Activated T-cell treated with anti-CD3 and anti-CD28 coated beads for 24 hours (primary cell): Measurements from ENCODE around the gene ASCC3.

Experiments
- DNase-seq: peaks from one replicate; pipeline ENCODE4 v3.0.0-alpha.2; 2020; ENCODE audit warnings: low read depth

Gene ASCC3

DNA sequence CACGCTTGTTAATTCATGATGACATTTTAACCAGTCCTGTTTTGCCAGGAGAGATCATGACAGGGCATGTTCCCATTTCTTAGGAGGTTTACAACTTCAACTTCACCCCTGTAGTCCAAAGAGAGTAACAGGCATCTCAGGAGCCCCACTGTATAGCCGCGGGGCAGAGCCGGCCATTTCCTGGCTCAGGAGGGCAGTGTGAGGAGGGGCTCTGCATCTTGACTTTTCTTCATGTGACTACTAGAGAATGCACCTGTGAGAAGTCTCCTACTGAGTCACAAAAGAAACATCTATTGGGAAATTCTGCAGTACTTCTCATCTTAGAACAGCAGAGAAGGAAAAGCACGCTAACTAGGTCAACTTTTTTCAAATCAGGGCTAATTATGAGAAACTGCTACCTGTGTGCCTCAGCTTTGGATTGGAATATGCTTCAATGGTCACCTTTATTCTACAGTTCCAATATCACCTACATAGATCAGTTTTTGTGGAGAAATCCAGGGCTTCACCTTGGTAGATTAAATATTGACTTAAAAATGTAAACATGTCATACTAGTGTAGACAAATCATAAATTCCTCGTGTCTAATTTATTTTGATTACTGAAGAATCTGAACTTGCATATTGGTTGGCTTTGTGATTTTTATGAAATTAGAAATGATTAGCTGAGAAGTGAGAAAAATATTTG, 387.8 kb downstream of the ASCC3 start:
- no peak for DNase-seq

DNA sequence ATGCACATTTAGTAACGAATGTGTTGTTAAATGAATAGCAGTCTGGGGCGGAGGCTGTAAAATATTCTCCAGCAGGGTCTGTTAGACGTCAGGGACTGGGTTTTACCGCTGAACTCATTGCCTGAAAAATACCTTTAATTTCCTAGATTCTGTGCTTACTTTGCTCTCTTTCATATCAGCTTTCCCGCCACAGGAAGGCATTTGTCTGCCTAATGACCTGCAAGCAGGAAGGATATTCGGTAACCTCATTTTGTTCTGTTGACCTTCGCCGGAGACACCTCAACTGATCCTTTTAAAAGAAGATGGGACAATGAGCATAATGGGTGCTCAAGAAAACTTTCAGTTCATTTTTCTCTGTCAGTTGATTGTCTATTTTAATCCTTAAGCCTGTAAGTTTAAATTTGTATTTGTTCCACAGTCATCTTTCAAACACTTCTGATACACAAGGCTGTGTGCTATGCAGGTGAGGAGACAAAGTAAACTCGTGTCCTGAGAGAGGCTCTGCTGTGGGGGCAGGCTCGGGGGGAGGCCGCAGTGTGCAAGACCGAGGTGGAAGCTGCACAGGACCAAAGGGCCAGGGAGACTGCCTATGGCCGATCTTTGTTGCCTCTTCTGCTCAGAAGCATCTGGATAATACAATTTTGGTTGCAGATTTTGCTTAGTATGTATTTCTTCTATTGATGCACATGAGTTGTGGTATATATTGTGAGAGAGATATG, 389.0 kb downstream of the ASCC3 start:
- no peak for DNase-seq

DNA sequence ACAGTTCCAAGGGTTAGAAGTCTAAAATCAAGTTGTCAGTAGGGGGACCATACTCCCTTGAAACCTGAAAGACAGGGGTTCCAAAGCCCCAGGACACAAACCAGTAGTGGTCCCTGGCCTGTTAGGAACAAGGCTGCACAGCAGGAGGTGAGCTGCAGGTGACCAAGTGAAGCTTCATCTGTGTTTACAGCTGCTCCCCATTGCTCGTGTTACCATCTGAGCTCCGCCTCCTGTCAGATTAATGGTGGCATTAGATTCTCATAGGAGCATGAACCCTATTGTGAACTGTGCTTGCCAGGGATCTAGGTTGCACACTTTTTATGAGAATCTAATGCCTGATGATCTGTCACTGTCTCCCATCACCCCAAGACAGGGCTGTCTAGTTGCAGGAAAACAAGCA, 391.1 kb downstream of the ASCC3 start:
- no peak for DNase-seq

DNA sequence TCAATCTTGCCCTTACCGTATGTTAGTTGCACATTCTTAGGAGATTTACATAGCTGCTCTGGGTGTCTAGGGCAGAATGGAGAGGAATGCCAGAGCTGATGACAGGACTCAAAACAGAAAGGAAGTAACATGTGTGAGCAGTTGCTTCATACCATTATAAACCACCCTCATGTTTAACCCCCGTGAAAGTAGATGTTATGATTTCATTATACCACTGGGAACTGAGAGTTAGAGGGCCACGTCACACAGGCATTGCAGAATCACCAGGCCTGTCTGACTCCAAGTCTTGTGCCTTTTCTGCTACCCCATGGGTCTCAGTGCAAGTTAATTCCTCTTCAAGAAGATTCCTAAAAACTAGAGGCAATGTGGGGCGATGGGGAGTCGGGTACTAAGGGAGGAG, 392.9 kb downstream of the ASCC3 start:
- DNase-seq: no peak

DNA sequence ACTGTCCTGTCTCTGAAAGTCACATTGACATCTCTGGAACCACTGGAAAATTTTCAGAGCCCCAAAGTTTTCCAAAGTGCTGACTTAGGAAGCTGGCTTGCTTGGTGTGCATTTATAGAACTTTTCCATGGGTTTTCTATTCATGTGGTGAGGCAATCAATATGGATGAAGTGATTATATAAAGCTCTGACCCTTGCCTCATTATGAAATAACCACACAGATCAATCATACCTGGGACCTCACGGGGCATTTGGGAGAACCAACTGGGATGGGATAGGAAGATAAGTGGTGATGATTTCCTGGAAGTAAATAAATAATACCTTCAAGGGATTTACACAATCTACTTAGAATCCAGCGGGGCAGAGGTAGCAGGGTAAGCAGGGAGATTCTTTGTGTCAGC, 393.5 kb downstream of the ASCC3 start:
- DNase-seq: no peak

DNA sequence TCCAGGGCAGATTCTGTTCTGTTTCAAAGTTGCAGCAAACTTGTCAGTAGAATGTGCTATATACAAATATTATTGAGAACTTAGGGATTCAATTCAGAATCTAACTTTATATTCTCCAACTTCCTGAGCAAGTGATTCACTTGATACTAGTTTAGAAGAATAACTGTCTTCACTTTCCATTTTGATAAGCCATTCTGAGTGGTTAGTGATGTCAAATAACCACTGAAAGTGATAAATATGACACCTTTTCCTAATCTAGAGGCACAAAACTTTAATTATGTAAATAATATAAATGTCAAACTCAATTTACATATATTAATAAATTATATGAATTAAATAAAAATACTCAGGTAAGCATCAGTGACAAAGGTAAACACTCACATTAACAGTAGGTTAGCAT, 395.9 kb downstream of the ASCC3 start:
- no peak for DNase-seq

DNA sequence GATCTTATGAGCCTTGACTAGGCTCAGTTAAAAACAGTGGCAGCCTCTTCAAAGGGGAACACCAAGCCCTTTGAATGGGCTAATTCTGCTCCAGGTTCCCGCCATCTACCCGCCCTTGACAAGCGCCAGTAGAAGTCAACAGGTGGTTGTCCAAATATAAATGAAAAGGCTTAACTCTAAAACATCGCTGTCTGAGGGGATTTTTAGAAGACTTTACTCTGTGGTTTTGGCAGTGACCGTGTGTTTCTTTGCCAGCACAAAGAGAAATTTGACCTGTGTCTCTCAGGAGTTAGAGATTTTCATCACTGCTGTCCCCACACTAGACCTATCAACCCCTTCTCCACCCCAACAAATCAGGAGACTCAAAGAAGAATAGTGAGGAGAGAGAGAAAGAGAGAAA, 396.7 kb downstream of the ASCC3 start:
- DNase-seq: no peak

DNA sequence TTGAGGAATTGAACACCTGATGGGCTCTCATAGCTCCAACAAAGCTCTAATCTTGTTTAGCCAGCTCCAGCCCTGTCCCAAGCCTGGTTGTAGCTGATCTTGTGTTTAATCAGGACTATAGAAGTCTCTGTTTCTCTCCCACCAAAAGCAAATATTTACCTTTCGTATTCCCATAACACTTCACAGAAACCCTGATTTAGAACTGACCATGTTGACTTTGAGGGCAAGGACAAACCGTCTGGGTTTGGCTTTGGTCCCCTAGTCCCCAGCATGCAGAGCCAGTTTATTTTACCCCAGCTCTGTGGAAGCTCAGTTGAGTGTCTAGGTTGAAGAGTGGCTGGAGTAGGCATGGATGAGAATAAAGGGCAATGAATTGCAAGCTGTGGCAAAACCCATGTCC, 398.4 kb downstream of the ASCC3 start:
- DNase-seq: no peak

DNA sequence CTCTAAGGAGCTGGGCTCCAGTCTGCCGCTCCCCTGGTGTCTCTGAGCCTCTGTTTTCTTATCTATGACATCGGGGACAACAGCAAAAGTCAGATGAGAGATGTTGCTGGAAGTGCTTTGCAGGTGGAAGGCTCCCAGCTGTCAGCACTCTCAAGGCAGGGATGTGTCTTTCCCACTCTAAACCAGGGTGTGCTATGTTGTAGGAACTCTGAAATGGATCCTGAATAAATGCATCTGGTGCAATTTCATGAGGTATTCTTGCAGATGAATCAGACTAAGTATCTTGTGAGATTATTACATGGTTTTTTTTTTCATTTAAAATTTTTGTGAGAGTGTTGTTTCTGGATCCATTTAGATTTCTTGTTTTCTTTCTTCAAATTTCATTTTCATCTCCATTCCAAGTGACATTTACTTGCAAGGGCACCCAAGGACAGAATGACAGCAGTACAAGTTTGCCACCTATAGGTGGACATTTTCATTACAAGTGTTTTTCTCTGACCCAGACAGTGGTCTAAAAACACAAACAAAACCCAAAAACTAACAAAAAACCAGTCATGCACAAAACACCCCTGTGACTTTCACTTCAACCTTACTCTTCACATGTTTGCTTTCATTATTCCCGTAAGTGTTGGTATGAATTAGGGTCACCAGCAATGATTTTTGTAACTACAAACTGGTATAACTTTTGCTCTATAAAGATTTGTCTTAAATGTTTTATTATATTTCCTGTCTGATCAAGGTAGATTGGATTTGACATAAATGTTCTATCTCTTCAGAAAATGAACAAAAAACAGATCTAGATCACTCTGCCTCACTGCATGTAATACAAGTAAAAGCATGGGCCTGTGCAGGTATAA, 401.7 kb downstream of the ASCC3 start:
- DNase-seq: no peak

DNA sequence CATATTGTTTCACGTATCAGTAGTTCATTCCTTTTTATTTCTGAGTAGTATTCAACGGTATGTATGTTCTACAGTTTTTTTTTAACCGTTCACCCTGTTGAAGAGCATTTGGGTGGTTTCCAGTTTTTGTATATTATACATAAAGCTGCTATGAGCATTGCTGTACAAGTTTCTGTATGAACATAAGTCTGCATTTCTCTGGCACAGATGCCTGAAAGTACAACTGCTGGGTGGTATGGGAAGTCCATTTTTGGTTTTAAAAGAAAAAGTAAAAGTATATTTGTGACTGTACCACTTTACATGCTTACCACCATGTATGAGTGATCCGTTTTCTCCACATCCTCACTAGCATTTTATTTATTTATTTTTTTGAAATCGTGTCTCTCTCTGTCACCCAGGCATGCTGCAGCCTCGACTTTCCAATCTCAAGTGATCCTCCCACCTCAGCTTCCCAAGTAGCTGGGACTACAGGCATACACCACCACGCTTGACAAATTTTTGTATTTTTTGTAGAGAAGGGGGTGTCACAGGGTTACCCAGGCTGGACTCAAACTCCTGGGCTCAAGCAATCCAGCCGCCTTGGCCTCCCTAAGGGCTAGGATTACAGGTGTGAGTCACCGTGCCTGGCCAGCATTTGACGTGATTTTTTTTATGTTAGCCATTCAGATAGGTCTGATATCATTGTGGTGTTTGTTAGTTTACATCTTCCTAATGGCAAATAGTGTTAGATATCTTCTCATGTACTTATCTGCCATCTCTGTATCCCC, 405.4 kb downstream of the ASCC3 start:
- DNase-seq: no peak

DNA sequence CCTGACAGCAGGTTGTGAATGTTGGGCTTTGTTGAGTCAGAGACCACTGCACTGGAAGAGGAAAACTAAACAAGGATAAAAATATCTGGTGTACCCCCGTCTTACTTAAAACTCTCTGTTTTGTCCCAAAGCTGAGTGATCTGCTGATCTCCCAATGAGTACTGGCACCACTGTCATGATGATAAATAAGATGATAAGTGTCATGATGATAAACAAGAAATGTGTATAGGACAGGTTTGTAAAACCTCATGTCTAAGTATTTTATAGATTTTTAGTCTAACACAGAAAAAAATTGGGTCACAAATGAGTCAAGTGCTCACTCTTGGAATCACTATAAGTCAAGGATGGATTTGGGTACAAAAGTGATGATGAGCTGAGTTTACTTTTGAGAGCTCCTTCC, 407.9 kb downstream of the ASCC3 start:
- DNase-seq: no peak

DNA sequence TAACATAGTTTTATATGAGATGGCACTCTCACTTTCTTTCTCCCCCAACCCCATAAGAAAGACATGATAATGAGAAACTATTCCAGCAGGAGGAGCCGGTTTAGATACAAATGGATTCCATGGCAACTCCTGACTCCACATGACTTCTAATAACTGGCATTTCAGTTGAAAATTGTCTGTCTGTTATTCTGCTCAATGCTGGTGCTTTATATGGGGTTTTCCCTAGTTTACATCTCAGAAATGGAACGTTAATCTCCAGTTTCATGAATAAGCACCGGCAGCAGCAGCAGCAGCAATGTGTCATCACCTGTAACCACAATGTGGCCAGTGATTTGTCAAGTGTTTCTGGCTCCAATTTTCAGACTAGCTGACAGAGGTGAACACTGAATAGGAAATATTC, 408.5 kb downstream of the ASCC3 start:
- no peak for DNase-seq

DNA sequence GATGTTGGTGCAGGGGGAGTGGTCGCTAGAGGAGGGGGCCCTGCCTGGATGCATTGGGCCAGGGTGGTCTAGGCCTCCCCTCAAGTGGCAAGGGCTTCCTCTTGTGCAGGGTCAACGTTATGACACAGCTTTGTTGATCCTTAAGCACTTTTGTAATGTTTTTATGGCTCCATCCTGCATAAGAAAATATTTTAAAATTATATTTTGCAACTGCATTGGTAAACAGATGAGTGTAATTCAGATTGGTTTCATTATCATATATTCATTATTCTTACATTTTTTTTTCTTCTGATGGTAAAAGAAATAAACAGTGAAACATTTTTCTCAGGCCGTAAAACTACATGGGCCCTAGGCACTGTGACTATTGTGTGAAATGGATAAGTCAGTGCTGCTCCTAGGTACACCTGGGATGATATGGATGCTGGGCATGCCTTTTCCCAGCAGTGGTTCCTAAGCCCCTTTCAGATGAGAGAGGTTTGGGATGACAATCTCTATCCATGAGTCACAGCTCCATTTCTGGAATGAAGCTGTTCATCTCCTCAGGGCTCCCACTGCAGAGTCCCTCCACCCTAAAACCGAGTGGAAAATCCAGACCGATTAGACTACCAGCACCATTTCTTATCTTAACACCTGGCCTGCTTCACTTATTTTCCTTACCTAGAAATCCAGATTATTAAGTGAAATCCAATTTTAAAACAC, 410.6 kb downstream of the ASCC3 start:
- no peak for DNase-seq

DNA sequence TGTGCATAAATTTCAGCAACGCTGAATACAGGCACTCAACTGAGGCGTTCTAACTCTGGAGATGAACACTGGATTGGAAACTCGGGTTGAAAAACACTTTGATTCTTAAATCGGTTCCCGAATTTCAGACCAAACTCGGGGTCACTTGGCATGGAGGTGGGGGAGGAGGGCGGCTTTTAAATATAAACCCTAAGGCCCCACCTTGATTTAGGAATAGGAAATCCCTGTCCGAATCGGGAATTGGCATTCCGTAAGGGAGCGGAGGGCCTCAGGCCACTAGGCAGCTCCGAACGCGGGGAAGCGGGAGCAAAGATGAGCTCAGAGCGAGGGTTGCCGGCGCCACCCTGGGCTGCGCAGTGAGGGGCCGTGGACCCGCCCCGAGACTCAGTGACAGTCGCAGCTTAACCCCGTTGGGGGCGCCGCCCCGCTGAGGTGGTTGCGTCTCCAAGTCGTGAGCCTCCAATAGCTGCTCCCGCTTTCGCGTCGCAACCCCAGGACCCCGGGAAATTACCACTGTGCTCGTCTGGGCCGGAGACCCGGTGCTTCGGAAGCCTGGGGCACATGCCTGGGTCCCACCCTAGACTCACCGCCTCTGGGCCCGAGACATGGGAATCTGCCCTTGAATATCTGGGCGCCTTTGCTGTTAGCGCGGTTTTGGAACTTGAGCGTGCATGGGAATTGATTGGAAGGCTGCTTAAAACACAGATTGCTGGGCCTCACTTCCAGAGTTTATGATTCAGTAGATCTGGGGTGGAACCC, 411.8 kb downstream of the ASCC3 start:
- no peak for DNase-seq

DNA sequence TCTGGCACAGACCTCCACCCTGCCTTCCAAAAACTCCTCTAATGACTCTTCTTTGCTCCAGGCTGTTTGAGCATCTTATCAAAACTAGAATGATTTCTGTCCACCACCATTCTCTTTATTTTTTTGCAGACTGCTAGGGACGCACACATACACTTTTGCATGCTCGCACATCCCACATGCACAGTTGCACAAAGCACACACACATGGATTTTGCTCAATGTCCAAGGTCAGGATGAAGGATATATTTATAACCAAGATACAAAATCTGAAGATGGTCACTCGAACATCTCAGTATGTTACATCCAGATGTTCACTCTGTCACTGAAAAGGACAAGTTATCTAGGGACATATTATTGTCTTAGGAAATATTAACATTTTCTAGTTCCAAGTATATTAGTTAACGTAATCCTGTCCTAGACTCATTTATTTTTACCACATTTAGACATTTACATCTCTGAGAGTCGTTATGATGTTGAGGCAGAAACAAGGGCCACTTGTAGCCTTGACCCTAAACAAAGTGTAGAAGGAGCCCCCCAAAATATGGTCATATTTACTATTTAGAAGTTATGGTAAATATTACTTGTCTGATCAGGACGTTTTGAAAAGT, 413.0 kb downstream of the ASCC3 start:
- DNase-seq: no peak

DNA sequence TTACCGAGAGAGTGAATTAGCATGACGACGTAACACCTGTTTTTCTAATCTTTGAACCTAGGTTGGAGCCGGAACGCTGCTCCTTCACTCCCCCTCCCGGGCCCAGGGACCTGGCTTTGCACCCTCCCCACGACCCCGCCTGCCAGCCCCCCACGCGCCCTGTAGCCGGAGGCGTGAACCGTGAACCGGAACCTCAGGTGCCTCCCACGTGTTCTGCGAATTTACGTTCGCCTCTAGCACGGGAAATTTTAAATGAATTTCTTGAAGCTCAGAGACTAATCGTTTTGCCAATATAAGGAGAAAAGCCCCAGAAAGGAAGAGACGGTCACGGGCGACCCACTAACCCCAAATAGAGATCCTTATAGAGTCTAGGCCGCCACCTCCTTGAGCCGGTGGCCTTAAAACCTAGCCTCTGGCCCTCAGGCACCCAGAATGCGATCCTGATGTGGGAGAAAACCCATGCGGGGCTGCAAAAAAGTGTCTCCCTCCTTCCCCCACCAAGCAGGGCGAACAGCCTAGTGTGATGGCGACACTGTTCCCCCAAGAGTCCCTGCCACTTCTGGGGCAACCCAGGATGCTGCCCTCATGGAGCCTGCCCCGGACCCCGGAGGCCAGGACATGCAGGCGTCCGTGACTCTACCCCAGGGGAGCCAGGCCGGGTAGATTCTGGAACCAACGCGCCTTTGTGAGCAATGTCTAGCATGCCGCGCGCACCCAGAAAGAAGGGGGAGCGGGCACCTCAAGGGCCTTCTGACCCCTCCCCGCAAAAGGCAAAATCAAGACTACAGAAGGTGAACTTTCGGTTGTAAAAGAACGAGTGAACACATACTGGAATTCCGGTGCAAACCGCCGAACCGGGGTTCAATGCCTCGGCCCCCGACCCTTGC, 413.8 kb downstream of the ASCC3 start:
- DNase-seq: no peak

DNA sequence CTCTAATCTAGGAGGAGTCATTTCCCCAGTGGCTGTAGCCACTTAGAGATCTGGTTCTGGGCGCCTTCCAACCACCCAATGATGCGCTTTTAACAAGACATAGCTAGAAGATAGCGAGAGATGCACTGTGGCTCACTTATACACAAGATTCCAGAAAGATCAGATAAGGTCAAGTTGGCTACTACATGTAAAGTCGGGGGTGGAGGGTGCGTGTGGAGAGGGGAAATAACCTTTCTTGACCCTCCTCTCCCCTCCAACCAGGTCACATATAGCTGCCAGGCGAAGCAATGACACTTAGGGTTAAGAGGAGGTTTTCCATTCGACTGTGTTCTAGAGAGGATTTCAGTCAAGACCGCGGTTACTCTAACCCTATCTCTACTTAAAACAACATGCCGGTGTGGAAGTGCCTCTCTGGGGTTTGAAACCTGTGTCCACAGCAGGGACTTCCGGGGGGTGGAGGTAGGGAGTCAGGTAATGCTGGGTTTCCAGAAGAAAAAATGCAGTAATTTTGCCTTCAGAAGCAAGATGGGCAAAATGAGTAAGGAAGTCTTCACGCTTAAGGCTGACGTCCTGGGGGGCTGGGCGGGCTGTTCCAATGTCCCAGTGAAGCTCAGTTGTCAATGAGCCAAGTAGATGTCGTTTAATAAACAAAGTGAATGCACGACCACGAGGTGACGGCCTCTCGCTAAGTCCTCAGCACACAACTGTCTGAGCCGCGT, 414.6 kb downstream of the ASCC3 start:
- no peak for DNase-seq

DNA sequence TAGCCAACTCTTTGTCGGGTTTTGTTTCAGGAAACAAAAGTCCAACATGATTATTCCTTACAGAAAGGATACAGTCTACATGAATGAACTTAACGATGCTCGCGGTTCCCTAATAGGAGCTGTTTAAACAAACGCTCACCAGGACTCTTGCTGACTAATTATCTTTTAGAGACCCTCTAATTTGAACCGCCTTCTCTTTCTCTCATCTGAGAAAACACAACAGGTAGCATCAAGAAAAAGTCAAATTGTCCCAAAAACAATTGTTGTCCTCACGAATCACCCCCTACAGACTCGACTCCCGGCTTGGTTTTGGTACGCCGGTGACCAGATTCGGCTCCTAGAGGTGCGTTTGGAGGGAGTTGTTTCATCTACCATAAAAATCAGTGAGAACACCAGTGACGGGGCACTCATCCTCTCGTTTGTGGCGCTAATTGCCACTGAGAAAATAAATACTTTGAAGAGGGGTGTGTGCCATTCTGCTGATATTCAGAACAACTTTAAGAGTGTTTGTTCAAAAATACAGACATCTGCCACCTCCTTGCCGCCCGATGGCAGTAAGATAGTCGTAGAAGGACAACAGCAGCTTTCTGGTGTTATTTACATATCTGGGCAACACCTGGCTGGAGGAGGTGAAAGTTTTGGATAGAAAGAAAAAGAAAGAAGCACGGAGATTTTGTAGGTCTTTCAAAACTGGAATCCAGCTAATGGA, 415.3 kb downstream of the ASCC3 start:
- no peak for DNase-seq
